H9 (cell line): Measurements from ENCODE around the gene ERP44. TPM values are rescaled to one million over a fixed set of nuclear protein-coding genes. Genes with fewer than 3 reads are reported as not detected.

Experiments used
- DNase-seq: peaks from one replicate; pipeline ENCODE4 v3.0.0-alpha.2; 2017
- H2AFZ ChIP-seq: one replicate; pipeline ENCODE4 v1.6.1; 2013; ENCODE audit warnings: mild to moderate bottlenecking, low read length, control low read depth, moderate library complexity
- H2AK5ac ChIP-seq: 2 replicates; pipeline ENCODE4 v1.6.1; 2013; ENCODE audit warnings: low read length, control low read depth, mixed read lengths; ENCODE audit not compliant: insufficient read length
- H2BK120ac ChIP-seq: one replicate; pipeline ENCODE4 v1.6.1; 2013; ENCODE audit warnings: low read depth, mild to moderate bottlenecking, low read length, control low read depth, inconsistent platforms; ENCODE audit not compliant: poor library complexity, severe bottlenecking
- H2BK12ac ChIP-seq: 2 replicates; pipeline ENCODE4 v1.6.1; 2013; ENCODE audit warnings: low read length, control low read depth, mixed read lengths, low read depth; ENCODE audit not compliant: insufficient read length
- H2BK15ac ChIP-seq: 2 replicates; pipeline ENCODE4 v1.6.1; 2013; ENCODE audit warnings: low read depth, low read length, control low read depth
- H2BK20ac ChIP-seq: one replicate; pipeline ENCODE4 v1.6.1; 2013; ENCODE audit warnings: low read depth, mild to moderate bottlenecking, low read length, control low read depth, inconsistent platforms; ENCODE audit not compliant: poor library complexity, severe bottlenecking
- H2BK5ac ChIP-seq: 2 replicates; pipeline ENCODE4 v1.6.1; 2013; ENCODE audit warnings: low read length, control low read depth, mixed read lengths; ENCODE audit not compliant: insufficient read length
- H3K14ac ChIP-seq: 2 replicates; pipeline ENCODE4 v1.6.1; 2013; ENCODE audit warnings: low read length, control low read depth; ENCODE audit not compliant: insufficient read depth
- H3K18ac ChIP-seq: 2 replicates; pipeline ENCODE4 v1.6.1; 2013; ENCODE audit warnings: low read depth, mild to moderate bottlenecking, mixed read lengths, low read length, control low read depth; ENCODE audit not compliant: insufficient read length
- H3K23ac ChIP-seq: 2 replicates; pipeline ENCODE4 v1.6.1; 2013; ENCODE audit warnings: low read length, control low read depth, mixed read lengths, low read depth; ENCODE audit not compliant: insufficient read length
- H3K23me2 ChIP-seq: 2 replicates; pipeline ENCODE4 v1.6.1; 2013; ENCODE audit warnings: low read depth, mild to moderate bottlenecking, mixed read lengths, low read length, control low read depth; ENCODE audit not compliant: insufficient read length, poor library complexity, severe bottlenecking
- H3K27ac ChIP-seq: 2 replicates; pipeline ENCODE4 v1.5.1; 2013; ENCODE audit warnings: low read length, control low read depth, mixed read lengths, low read depth; ENCODE audit not compliant: insufficient read length
- H3K27me3 ChIP-seq: 2 replicates; pipeline ENCODE4 v1.6.1; 2013; ENCODE audit warnings: low read length, control low read depth, inconsistent platforms; ENCODE audit not compliant: insufficient read depth
- H3K4ac ChIP-seq: 2 replicates; pipeline ENCODE4 v1.6.1; 2013; ENCODE audit warnings: low read depth, mild to moderate bottlenecking, control low read depth, inconsistent platforms, low read length, moderate library complexity
- H3K4me1 ChIP-seq: 2 replicates; pipeline ENCODE4 v1.6.1; 2013; ENCODE audit warnings: low read length, control low read depth, inconsistent platforms; ENCODE audit not compliant: insufficient read depth
- H3K4me2 ChIP-seq: 2 replicates; pipeline ENCODE4 v1.6.1; 2013; ENCODE audit warnings: low read length, control low read depth, mixed read lengths; ENCODE audit not compliant: insufficient read length, insufficient read depth
- H3K56ac ChIP-seq: 2 replicates; pipeline ENCODE4 v1.6.1; 2013; ENCODE audit warnings: low read depth, mild to moderate bottlenecking, mixed read lengths, low read length, control low read depth; ENCODE audit not compliant: insufficient read length
- H3K79me1 ChIP-seq: 2 replicates; pipeline ENCODE4 v1.6.1; 2013; ENCODE audit warnings: low read depth, mild to moderate bottlenecking, moderate library complexity, low read length, control low read depth, inconsistent platforms; ENCODE audit not compliant: insufficient read depth, poor library complexity, severe bottlenecking
- H3K79me2 ChIP-seq: 2 replicates; pipeline ENCODE4 v1.6.1; 2013; ENCODE audit warnings: low read length, control low read depth, inconsistent platforms; ENCODE audit not compliant: insufficient read depth
- H3K9ac ChIP-seq: 2 replicates; pipeline ENCODE4 v1.6.1; 2013; ENCODE audit warnings: low read length, control low read depth, mixed read lengths; ENCODE audit not compliant: insufficient read length; ENCODE audit errors: extremely low read depth
- H3K9me3 ChIP-seq: one replicate; pipeline ENCODE4 v1.6.1; 2013; ENCODE audit warnings: low read depth, low read length, inconsistent platforms; ENCODE audit not compliant: control insufficient read depth
- H3T11ph ChIP-seq: one replicate; pipeline ENCODE4 v1.6.1; 2013; ENCODE audit warnings: mild to moderate bottlenecking, low read length, control low read depth, inconsistent platforms
- H4K20me1 ChIP-seq: one replicate; pipeline ENCODE4 v1.6.1; 2013; ENCODE audit not compliant: control insufficient read depth, insufficient read length, insufficient read depth
- H4K5ac ChIP-seq: 2 replicates; pipeline ENCODE4 v1.6.1; 2013; ENCODE audit warnings: low read depth, mild to moderate bottlenecking, mixed read lengths, low read length, control low read depth; ENCODE audit not compliant: insufficient read length
- H4K8ac ChIP-seq: replicated peaks from 2 replicates; pipeline ENCODE4 v1.6.1; 2013; ENCODE audit warnings: low read length, control low read depth, mixed read lengths, low read depth; ENCODE audit not compliant: insufficient read length
- H4K91ac ChIP-seq: 2 replicates; pipeline ENCODE4 v1.6.1; 2013; ENCODE audit warnings: low read depth, mild to moderate bottlenecking, moderate library complexity, mixed read lengths, low read length, control low read depth; ENCODE audit not compliant: insufficient read length
- H3K27ac Mint-ChIP-seq, 3 experiments: 2 replicates in 2 of 3; 3 replicates in 1 of 3; pipeline ENCODE4 v1.8.0; 2020 to 2021; ENCODE audit warnings: mixed read lengths in 3 of 3, mild to moderate bottlenecking in 1 of 3, moderate library complexity in 1 of 3
- H3K27me3 Mint-ChIP-seq: 2 replicates; pipeline ENCODE4 v1.8.0; 2021; ENCODE audit warnings: low read depth, mild to moderate bottlenecking, moderate library complexity, mixed read lengths
- H3K36me3 Mint-ChIP-seq, 3 experiments: 2 replicates in 2 of 3; 3 replicates in 1 of 3; pipeline ENCODE4 v1.8.0; 2020 to 2021; ENCODE audit warnings: low read depth in 3 of 3, mixed read lengths in 3 of 3; ENCODE audit not compliant: insufficient read depth in 1 of 3
- H3K4me1 Mint-ChIP-seq, 2 experiments: 2 replicates each; pipeline ENCODE4 v1.8.0; 2020; ENCODE audit warnings: mixed read lengths in 2 of 2
- H3K4me3 Mint-ChIP-seq, 2 experiments: 2 replicates in 1 of 2; 3 replicates in 1 of 2; pipeline ENCODE4 v1.8.0; 2020 to 2021; ENCODE audit warnings: mild to moderate bottlenecking in 2 of 2, mixed read lengths in 2 of 2, moderate library complexity in 1 of 2
- H3K9me3 Mint-ChIP-seq, 2 experiments: 2 replicates in 1 of 2; 3 replicates in 1 of 2; pipeline ENCODE4 v1.8.0; 2020; ENCODE audit warnings: mild to moderate bottlenecking in 2 of 2, mixed read lengths in 2 of 2, moderate library complexity in 1 of 2
- WGBS: extraction: QIAGEN DNeasy Blood & Tissue Kit; methylation state at CpG from one replicate; pipeline ENCODE4 v1.1.7; 2013; ENCODE audit warnings: missing lambda C conversion rate, low lambda C conversion rate, mixed read lengths; ENCODE audit not compliant: insufficient read length; ENCODE audit errors: extremely low coverage; 5-methylcytosine and 5-hydroxymethylcytosine counted together
- total RNA-seq: library from RNA; stranded (reverse); gene quantifications from 2 replicates; pipeline ENCODE4 v1.2.1, GENCODE V29; 2021
- TF ChIP-seq, protein P1 (sequence below): fragments of 200-600 bp; sonication (generic); conservative IDR thresholded peaks from 3 replicates; pipeline ENCODE4 v1.8.0; 2021; ENCODE audit warnings: antibody characterized with exemption, mild to moderate bottlenecking

ERP44 gene
- total RNA-seq, 1 experiment from 2014 or later, result 15.4 TPM

DNA sequence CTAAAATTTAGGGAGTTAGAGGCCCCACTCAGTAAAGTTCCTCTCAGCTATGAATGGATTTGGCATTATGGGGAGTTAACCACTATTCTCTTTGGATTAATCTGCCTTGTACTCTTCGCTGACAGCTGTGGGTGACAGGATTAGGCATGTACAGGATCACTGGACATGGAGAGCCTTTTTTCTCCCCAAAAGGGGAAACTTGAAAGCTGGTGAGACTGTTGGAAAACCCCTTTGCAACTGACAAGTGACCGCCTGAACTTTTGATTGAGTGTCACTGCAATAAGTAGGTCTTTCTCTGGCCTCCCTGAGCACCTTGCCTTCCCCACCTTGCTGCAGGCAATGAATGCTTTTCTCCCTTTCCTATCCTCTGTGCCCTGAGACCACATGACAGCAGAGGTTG, 68.3 kb downstream of the ERP44 start:
- H3K9me3 Mint-ChIP-seq, result peaks cover 12 to 20% of the 10 kb centered on the region in 2 experiments; a peak in 4 of 5 replicates
- H4K8ac ChIP-seq, result no peak overlapping the region

More for the DNA sequence above, 68.3 kb downstream of the ERP44 start:
- Histone ChIP-seq H3K23ac (no peak overlapping the region), H2BK120ac (no peak overlapping the region), H4K91ac (no peak overlapping the region), H4K5ac (no peak overlapping the region), H3K4ac (no peak overlapping the region), H3K14ac (no peak overlapping the region), H3K9ac (no peak overlapping the region), H3K79me2 (no peaks in the 10 kb centered on the region), H4K20me1 (no peaks in the 10 kb centered on the region), H2BK20ac (no peak overlapping the region), H2BK15ac (no peak overlapping the region), H2BK12ac (no peak overlapping the region), H3T11ph (no peak overlapping the region), H2AK5ac (no peak overlapping the region), H3K23me2 (no peaks in the 10 kb centered on the region), H2BK5ac (no peak overlapping the region), H3K27me3 (no peaks in the 10 kb centered on the region), H3K18ac (no peak overlapping the region), H2AFZ (no peak overlapping the region), H3K4me1 (no peaks in the 10 kb centered on the region), H3K4me2 (no peak overlapping the region), H3K9me3 (no peaks in the 10 kb centered on the region), H3K27ac (no peak overlapping the region), H3K56ac (no peak overlapping the region), H3K79me1 (no peaks in the 10 kb centered on the region)
- no CpG with 5 or more reads among the region's 2 CpGs for WGBS
- DNase-seq, result no peak
- Mint-ChIP-seq H3K36me3 (peaks cover 20 to 30% (median 21%) of the 10 kb centered on the region in 3 experiments), H3K27ac (no peak overlapping the region), H3K4me1 (peaks cover 4 to 5% of the 10 kb centered on the region in 2 experiments), H3K4me3 (no peak overlapping the region), H3K27me3 (no peaks in the 10 kb centered on the region)
- TF ChIP-seq, protein P1, sequence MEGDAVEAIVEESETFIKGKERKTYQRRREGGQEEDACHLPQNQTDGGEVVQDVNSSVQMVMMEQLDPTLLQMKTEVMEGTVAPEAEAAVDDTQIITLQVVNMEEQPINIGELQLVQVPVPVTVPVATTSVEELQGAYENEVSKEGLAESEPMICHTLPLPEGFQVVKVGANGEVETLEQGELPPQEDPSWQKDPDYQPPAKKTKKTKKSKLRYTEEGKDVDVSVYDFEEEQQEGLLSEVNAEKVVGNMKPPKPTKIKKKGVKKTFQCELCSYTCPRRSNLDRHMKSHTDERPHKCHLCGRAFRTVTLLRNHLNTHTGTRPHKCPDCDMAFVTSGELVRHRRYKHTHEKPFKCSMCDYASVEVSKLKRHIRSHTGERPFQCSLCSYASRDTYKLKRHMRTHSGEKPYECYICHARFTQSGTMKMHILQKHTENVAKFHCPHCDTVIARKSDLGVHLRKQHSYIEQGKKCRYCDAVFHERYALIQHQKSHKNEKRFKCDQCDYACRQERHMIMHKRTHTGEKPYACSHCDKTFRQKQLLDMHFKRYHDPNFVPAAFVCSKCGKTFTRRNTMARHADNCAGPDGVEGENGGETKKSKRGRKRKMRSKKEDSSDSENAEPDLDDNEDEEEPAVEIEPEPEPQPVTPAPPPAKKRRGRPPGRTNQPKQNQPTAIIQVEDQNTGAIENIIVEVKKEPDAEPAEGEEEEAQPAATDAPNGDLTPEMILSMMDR, result no peak
